NT2/D1 (cell line): ENCODE measurements around the gene CD248.

Experiments
- SUZ12 ChIP-seq: IDR thresholded peaks from 2 replicates; pipeline ENCODE4 v1.6.1; 2011; ENCODE audit not compliant: insufficient read length, insufficient read depth; ENCODE audit errors: extremely low read depth
- YY1 ChIP-seq: IDR thresholded peaks from 2 replicates; pipeline ENCODE4 v1.6.1; 2011; ENCODE audit not compliant: insufficient read length, insufficient read depth
- ZNF274 ChIP-seq: IDR thresholded peaks from 2 replicates; pipeline ENCODE4 v1.6.1; 2011; ENCODE audit warnings: mild to moderate bottlenecking, low read depth, low read length

DNA sequence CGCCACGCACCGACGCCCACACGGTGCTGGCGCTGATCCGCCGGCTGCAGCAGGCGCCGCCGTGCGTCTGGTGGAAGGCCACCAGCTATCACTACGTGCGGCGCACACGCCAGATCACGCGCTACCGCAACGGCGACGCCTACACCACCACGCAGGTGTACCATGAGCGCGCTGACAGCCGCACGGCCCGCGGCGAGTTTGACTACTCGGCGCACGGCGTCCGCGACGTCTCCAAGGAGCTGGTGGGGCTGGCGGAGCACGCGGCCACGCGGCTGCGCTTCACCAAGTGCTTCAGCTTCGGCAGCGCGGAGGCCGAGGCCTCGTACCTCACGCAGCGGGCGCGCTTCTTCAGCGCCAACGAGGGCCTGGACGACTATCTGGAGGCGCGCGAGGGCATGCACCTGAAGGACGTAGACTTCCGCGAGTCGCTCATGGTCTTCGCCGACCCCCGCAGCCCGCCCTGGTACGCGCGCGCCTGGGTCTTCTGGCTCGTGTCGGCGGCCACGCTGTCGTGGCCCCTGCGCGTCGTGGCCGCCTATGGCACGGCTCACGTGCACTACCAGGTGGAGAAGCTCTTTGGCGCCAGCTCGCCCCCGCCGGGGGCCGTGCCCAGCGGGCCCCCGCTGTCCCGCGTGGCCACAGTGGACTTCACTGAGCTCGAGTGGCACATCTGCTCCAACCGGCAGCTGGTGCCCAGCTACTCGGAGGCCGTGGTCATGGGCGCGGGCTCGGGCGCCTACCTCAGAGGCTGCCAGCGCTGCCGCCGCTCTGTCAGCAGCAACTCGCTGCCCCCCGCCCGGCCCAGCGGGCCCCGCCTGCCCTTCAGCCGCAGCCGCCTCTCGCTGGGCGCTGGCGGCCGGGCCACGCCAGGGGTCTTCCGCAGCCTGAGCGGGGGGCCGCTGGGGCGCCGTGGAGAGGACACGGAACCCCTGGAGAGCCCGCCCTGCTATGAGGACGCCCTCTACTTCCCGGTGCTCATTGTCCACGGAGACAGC is 21.9 kb downstream of the CD248 start:
- TF ChIP-seq SUZ12 (no peak), YY1 (no peak), ZNF274 (no peak)
